SU-DHL-6 (cell line): Measurements from ENCODE around the gene FAM120B.

ENCODE experiments used
- H2AFZ ChIP-seq: fragments of 200-600 bp; sonication (generic); 2 replicates; pipeline ENCODE4 v1.6.1; 2014; ENCODE audit warnings: low read depth, mild to moderate bottlenecking, moderate library complexity, mixed read lengths, antibody characterized with exemption, low read length; ENCODE audit not compliant: severe bottlenecking
- H3F3A ChIP-seq: fragments of 200-600 bp; shearing (Covaris generic); 2 replicates; pipeline ENCODE4 v1.6.0; 2016; ENCODE audit warnings: antibody characterized with exemption, mild to moderate bottlenecking; ENCODE audit not compliant: insufficient read depth
- H3K27ac ChIP-seq: fragments of 200-600 bp; sonication (generic); 2 replicates; pipeline ENCODE4 v1.5.1; 2016; ENCODE audit warnings: low read depth, mild to moderate bottlenecking, low read length, moderate library complexity, mixed read lengths
- H3K27me3 ChIP-seq: fragments of 200-600 bp; sonication (generic), shearing (Covaris generic); 2 replicates; pipeline ENCODE4 v1.6.0; 2014; ENCODE audit warnings: mild to moderate bottlenecking, low read length
- H3K36me3 ChIP-seq: fragments of 200-600 bp; sonication (generic); 2 replicates; pipeline ENCODE4 v1.6.1; 2014; ENCODE audit warnings: mild to moderate bottlenecking, low read length, mixed read lengths
- H3K4me2 ChIP-seq: fragments of 300-600, 200-600 bp; shearing (Covaris generic), sonication (generic); 2 replicates; pipeline ENCODE4 v1.6.0; 2014; ENCODE audit warnings: low read length, low read depth, mild to moderate bottlenecking; ENCODE audit not compliant: poor library complexity, severe bottlenecking
- H3K4me3 ChIP-seq: fragments of 200-600 bp; sonication (generic); 2 replicates; pipeline ENCODE4 v1.5.1; 2014; ENCODE audit warnings: antibody characterized with exemption, low read length, mild to moderate bottlenecking, mixed read lengths; ENCODE audit not compliant: insufficient read depth, poor library complexity, severe bottlenecking
- H3K79me2 ChIP-seq: fragments of 200-600 bp; sonication (generic); 2 replicates; pipeline ENCODE4 v1.6.1; 2014; ENCODE audit warnings: mild to moderate bottlenecking, low read length, moderate library complexity; ENCODE audit not compliant: insufficient read depth
- H3K9ac ChIP-seq: fragments of 200-600 bp; sonication (generic); 2 replicates; pipeline ENCODE4 v1.7.0; 2014; ENCODE audit warnings: mild to moderate bottlenecking, low read length
- H3K9me2 ChIP-seq: fragments of 200-600 bp; sonication (generic); replicated peaks from 2 replicates; pipeline ENCODE4 v1.6.1; 2014; ENCODE audit warnings: low read length; ENCODE audit not compliant: insufficient read depth
- H3K9me3 ChIP-seq: fragments of 200-600 bp; sonication (generic); 2 replicates; pipeline ENCODE4 v1.6.1; 2014; ENCODE audit warnings: low read length, mixed read lengths; ENCODE audit not compliant: insufficient read depth
- H4K20me1 ChIP-seq: fragments of 200-600 bp; sonication (generic); 2 replicates; pipeline ENCODE4 v1.6.1; 2014; ENCODE audit warnings: low read depth, mild to moderate bottlenecking, antibody characterized with exemption, low read length, moderate library complexity, mixed read lengths
- CTCF ChIP-seq: fragments of 200-600 bp; sonication (generic); IDR thresholded peaks from one replicate; pipeline ENCODE4 v1.5.1; 2017; ENCODE audit warnings: antibody characterized with exemption, mild to moderate bottlenecking, low read length, moderate library complexity; ENCODE audit not compliant: insufficient read depth, poor library complexity, severe bottlenecking
- EZH2phosphoT487 ChIP-seq: fragments of 200-600 bp; sonication (generic), shearing (Covaris generic); conservative IDR thresholded peaks from 2 replicates; pipeline ENCODE4 v1.6.1; 2018; ENCODE audit warnings: mild to moderate bottlenecking, antibody characterized with exemption, low read length, moderate library complexity, mixed read lengths

FAM120B gene

DNA sequence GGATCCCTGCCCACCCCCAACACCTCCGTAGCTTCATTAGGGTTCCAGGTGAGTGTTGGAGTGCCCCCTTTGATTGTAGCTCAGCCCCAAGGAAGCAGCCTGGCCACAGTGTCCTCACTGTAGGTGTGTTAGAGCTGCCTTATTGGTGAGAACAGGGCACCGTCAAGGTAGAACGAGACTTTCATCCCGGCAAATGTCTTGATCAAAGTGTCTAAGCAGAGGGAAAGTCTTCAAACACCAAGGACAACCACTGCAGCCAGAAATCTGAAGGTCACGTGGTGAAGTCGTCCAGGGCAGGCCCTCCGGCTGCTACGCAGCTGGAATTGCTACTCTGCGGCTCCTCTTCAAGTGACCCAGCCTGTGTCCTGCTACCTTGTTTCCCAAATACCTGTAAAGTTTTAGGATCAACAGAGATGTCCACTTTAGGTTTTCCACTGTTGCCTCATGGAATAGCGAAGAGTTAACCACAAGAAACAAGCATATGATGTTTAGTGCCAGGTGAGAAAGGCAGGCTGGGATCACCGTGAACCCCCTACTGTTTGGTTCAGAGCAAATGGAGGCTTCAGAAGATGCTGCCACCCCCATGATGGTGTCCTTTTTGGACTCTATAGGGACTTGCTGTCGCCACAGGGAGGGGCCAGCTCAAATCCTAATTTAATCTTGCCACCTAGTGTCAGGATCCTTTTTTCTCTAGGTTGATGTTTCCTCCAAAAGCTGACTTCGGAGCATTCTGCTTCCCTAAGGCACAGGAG is 14.0 kb upstream of the FAM120B start:
- H3K4me3 ChIP-seq, result no peak overlapping the region
- TF ChIP-seq CTCF (no peak), EZH2phosphoT487 (no peak)
- no peaks in the 10 kb centered on the region for H3K9me3 ChIP-seq
- no peaks in the 10 kb centered on the region for H3K9me2 ChIP-seq
- H3K36me3 ChIP-seq, result no peaks in the 10 kb centered on the region
- H3K27ac ChIP-seq, result no peak overlapping the region
- no peaks in the 10 kb centered on the region for H3K79me2 ChIP-seq
- no peaks in the 10 kb centered on the region for H4K20me1 ChIP-seq
- H2AFZ ChIP-seq, result no peak overlapping the region
- peak overlapping the region; percentile 73 for H3K4me2 ChIP-seq
- no peaks in the 10 kb centered on the region for H3K27me3 ChIP-seq
- H3F3A ChIP-seq, result no peaks in the 10 kb centered on the region
- H3K9ac ChIP-seq, result no peak overlapping the region

GRCh38 chr6:170293341-170294231 is 13.0 kb upstream of the FAM120B start:
- H3K79me2 ChIP-seq, result no peaks in the 10 kb centered on the region
- H3K4me3 ChIP-seq, result no peak overlapping the region
- H2AFZ ChIP-seq, result no peak overlapping the region
- no peaks in the 10 kb centered on the region for H3F3A ChIP-seq
- H3K27me3 ChIP-seq, result no peaks in the 10 kb centered on the region
- no peaks in the 10 kb centered on the region for H4K20me1 ChIP-seq
- H3K9ac ChIP-seq, result no peak overlapping the region
- H3K9me2 ChIP-seq, result no peaks in the 10 kb centered on the region
- no peak overlapping the region for H3K4me2 ChIP-seq
- H3K27ac ChIP-seq, result no peak overlapping the region
- TF ChIP-seq EZH2phosphoT487 (no peak), CTCF (no peak)
- H3K9me3 ChIP-seq, result no peaks in the 10 kb centered on the region
- no peaks in the 10 kb centered on the region for H3K36me3 ChIP-seq

- Histone ChIP-seq H3F3A (no peaks in the 10 kb centered on the region), H3K4me2 (no peak overlapping the region), H3K4me3 (no peak overlapping the region)
These were observed 12.2 kb upstream of the FAM120B start for GRCh38 chr6:170294298-170294730.

More at GRCh38 chr6:170294298-170294730, 12.2 kb upstream of the FAM120B start:
- TF ChIP-seq CTCF, result no peak
- TF ChIP-seq EZH2phosphoT487, result no peak
- Histone ChIP-seq H2AFZ (no peak overlapping the region), H3K27me3 (no peaks in the 10 kb centered on the region), H3K9me3 (no peaks in the 10 kb centered on the region), H3K36me3 (no peaks in the 10 kb centered on the region), H3K9ac (no peak overlapping the region), H4K20me1 (no peaks in the 10 kb centered on the region), H3K27ac (no peak overlapping the region), H3K79me2 (no peaks in the 10 kb centered on the region), H3K9me2 (no peaks in the 10 kb centered on the region)
